Astrocyte (in vitro differentiated cells and primary cell): ENCODE results near the gene EGFL7. TPM values are rescaled to one million over a fixed set of nuclear protein-coding genes. Genes with fewer than 3 reads are reported as not detected.
A peak's percentile ranks its signal among the peaks of the same experiment; 100 is the strongest.

Experiments used
- DNase-seq: peaks from one replicate; pipeline ENCODE4 v3.0.0-alpha.2; 2010; ENCODE audit warnings: low read depth
- FAIRE-seq: peaks from 2 replicates; lab custom pipeline; 2011; peaks lifted over from hg19 to GRCh38; lab: Jason Lieb, UNC
- H2AFZ ChIP-seq: 2 replicates; pipeline ENCODE4 v1.6.0; 2012; ENCODE audit warnings: low read depth, low read length, inconsistent platforms
- H3K27ac ChIP-seq: 2 replicates; pipeline ENCODE4 v1.5.1; 2011; ENCODE audit warnings: low read depth, low read length, inconsistent platforms
- H3K27me3 ChIP-seq: 2 replicates; pipeline ENCODE4 v1.6.0; 2011; ENCODE audit warnings: low read length, inconsistent platforms; ENCODE audit not compliant: insufficient read depth
- H3K36me3 ChIP-seq: 2 replicates; pipeline ENCODE4 v1.5.1; 2011; ENCODE audit warnings: low read length, inconsistent platforms; ENCODE audit not compliant: insufficient read depth
- H3K4me1 ChIP-seq: 2 replicates; pipeline ENCODE4 v1.5.1; 2011; ENCODE audit warnings: low read length, inconsistent platforms; ENCODE audit not compliant: insufficient read depth
- H3K4me2 ChIP-seq: 2 replicates; pipeline ENCODE4 v1.6.0; 2012; ENCODE audit warnings: low read length, inconsistent platforms
- H3K4me3 ChIP-seq: 2 replicates; pipeline ENCODE4 v1.5.1; 2011; ENCODE audit warnings: low read depth, mild to moderate bottlenecking, low read length, inconsistent platforms; ENCODE audit not compliant: insufficient read depth
- H3K79me2 ChIP-seq: 2 replicates; pipeline ENCODE4 v1.6.0; 2012; ENCODE audit warnings: mild to moderate bottlenecking, low read length, inconsistent platforms; ENCODE audit not compliant: insufficient read depth
- H3K9ac ChIP-seq: 2 replicates; pipeline ENCODE4 v1.6.0; 2012; ENCODE audit warnings: mild to moderate bottlenecking, low read length, inconsistent platforms
- H3K9me3 ChIP-seq: 2 replicates; pipeline ENCODE4 v1.5.1; 2012; ENCODE audit warnings: low read depth, mild to moderate bottlenecking, low read length, inconsistent platforms; ENCODE audit not compliant: insufficient read depth
- H4K20me1 ChIP-seq: 2 replicates; pipeline ENCODE4 v1.6.0; 2012; ENCODE audit warnings: low read length, inconsistent platforms; ENCODE audit not compliant: insufficient read depth
- H3K27ac Mint-ChIP-seq: one replicate; pipeline ENCODE4 v1.8.0; 2021; ENCODE audit warnings: mild to moderate bottlenecking, mixed read lengths; ENCODE audit not compliant: unreplicated experiment
- H3K27me3 Mint-ChIP-seq: one replicate; pipeline ENCODE4 v1.8.0; 2021; ENCODE audit warnings: low read depth, mixed read lengths; ENCODE audit not compliant: unreplicated experiment
- H3K36me3 Mint-ChIP-seq: one replicate; pipeline ENCODE4 v1.8.0; 2021; ENCODE audit warnings: low read depth, mixed read lengths; ENCODE audit not compliant: unreplicated experiment
- H3K4me1 Mint-ChIP-seq: one replicate; pipeline ENCODE4 v1.8.0; 2021; ENCODE audit warnings: low read depth, mixed read lengths; ENCODE audit not compliant: unreplicated experiment
- H3K4me3 Mint-ChIP-seq: one replicate; pipeline ENCODE4 v1.8.0; 2021; ENCODE audit warnings: mild to moderate bottlenecking, moderate library complexity, mixed read lengths; ENCODE audit not compliant: unreplicated experiment
- H3K9me3 Mint-ChIP-seq: one replicate; pipeline ENCODE4 v1.8.0; 2021; ENCODE audit warnings: mild to moderate bottlenecking, mixed read lengths; ENCODE audit not compliant: unreplicated experiment
- EZH2 ChIP-seq: IDR thresholded peaks from 2 replicates; pipeline ENCODE4 v1.6.1; 2012; ENCODE audit warnings: mild to moderate bottlenecking, low read length, inconsistent platforms; ENCODE audit not compliant: insufficient read depth
- microRNA-seq: library from miRNA; unstranded; fragments of <30 nt; microRNA quantifications from one replicate; pipeline ENCODE4 v1.2.0, GENCODE V29; 2020
- total RNA-seq: library from RNA; stranded (reverse); gene quantifications from 2 replicates; pipeline ENCODE4 v1.2.1, GENCODE V29; 2021
- TF ChIP-seq, protein P1 (sequence below): IDR thresholded peaks from 2 replicates; pipeline ENCODE4 v1.5.1; 2011; ENCODE audit warnings: low read depth, mild to moderate bottlenecking, inconsistent platforms, low read length, moderate library complexity; ENCODE audit not compliant: insufficient read depth

Gene EGFL7
- total RNA-seq, 1 donor from 2014 or later = 12.3 TPM

GRCh38 chr9:136720898-136721338, 58.2 kb downstream of the EGFL7 start:
- H3K36me3 Mint-ChIP-seq = peaks cover 8% of the 10 kb centered on the region
- H3K4me3 Mint-ChIP-seq = no peak overlapping the region
- H3K27ac Mint-ChIP-seq = peak overlapping the region; percentile 29
- FAIRE-seq (no peak), DNase-seq (no peak)
- TF ChIP-seq, protein P1, sequence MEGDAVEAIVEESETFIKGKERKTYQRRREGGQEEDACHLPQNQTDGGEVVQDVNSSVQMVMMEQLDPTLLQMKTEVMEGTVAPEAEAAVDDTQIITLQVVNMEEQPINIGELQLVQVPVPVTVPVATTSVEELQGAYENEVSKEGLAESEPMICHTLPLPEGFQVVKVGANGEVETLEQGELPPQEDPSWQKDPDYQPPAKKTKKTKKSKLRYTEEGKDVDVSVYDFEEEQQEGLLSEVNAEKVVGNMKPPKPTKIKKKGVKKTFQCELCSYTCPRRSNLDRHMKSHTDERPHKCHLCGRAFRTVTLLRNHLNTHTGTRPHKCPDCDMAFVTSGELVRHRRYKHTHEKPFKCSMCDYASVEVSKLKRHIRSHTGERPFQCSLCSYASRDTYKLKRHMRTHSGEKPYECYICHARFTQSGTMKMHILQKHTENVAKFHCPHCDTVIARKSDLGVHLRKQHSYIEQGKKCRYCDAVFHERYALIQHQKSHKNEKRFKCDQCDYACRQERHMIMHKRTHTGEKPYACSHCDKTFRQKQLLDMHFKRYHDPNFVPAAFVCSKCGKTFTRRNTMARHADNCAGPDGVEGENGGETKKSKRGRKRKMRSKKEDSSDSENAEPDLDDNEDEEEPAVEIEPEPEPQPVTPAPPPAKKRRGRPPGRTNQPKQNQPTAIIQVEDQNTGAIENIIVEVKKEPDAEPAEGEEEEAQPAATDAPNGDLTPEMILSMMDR = no peak
- TF ChIP-seq EZH2 = no peak
- Histone ChIP-seq H3K27me3 (no peaks in the 10 kb centered on the region), H3K27ac (peak overlapping the region; percentile 48), H3K9ac (no peak overlapping the region), H3K4me2 (peak overlapping the region; percentile 59), H4K20me1 (peaks cover 53% of the 10 kb centered on the region), H3K36me3 (peaks cover 15% of the 10 kb centered on the region), H3K4me1 (peaks cover 26% of the 10 kb centered on the region), H3K4me3 (no peak overlapping the region), H2AFZ (no peak overlapping the region), H3K79me2 (peaks cover 25% of the 10 kb centered on the region), H3K9me3 (no peaks in the 10 kb centered on the region)
- no peaks in the 10 kb centered on the region for H3K9me3 Mint-ChIP-seq
- no peaks in the 10 kb centered on the region for H3K27me3 Mint-ChIP-seq
- H3K4me1 Mint-ChIP-seq = peaks cover 13% of the 10 kb centered on the region

DNA sequence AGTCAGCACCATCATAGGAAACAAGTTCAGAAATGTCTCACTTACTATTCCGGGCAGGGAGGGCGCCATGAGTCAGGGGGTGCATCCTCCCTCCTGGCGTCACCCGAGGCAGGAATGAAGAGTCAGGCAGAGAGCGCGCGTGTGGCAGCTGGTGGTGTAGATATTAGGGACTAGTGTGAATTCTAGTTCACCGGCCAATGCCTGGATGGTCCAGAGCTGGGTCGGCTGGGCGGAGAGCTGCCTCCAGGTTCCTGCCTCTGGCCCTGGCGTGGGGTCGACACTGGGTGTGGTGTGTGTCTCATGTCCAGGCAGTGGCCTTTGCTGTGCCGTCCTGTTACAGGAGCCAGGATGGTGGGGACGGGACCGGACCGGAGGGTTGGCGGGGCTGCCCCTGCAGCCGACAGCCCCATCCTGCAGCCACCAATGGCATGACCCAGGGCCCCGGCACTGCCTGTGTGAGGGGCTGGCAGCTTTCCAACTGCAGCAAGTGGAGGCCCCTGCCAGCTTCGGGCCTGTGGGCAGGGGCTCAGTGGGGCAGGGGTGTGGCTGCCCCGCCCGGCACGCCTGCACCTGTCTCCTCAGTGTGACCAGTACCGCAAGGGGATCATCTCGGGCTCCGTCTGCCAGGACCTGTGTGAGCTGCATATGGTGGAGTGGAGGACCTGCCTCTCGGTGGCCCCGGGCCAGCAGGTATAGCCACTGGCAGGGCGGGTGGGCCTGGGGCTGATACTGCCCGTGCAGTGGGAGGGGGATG, 58.8 kb downstream of the EGFL7 start:
- Mint-ChIP-seq H3K27ac (peak overlapping the region; percentile 29), H3K27me3 (no peaks in the 10 kb centered on the region), H3K4me1 (peaks cover 13% of the 10 kb centered on the region), H3K9me3 (no peaks in the 10 kb centered on the region), H3K36me3 (peaks cover 8% of the 10 kb centered on the region), H3K4me3 (no peak overlapping the region)
- peaks cover 59% of the 10 kb centered on the region for H4K20me1 ChIP-seq
- H3K79me2 ChIP-seq = peaks cover 31% of the 10 kb centered on the region
- no peaks in the 10 kb centered on the region for H3K9me3 ChIP-seq
- H3K27me3 ChIP-seq = no peaks in the 10 kb centered on the region
- H2AFZ ChIP-seq = no peak overlapping the region
- DNase-seq = peak; percentile 80
- H3K27ac ChIP-seq = peak overlapping the region; percentile 46
- H3K36me3 ChIP-seq = peaks cover 21% of the 10 kb centered on the region
- FAIRE-seq = no peak
- H3K4me1 ChIP-seq = peaks cover 32% of the 10 kb centered on the region
- H3K4me2 ChIP-seq = peak overlapping the region; percentile 59
- peak overlapping the region; percentile 17 for H3K9ac ChIP-seq
- no peak overlapping the region for H3K4me3 ChIP-seq
- TF ChIP-seq, protein P1 = no peak
- TF ChIP-seq EZH2 = no peak

Small RNAs within 50 kb of the gene (microRNA-seq; reads per million reads assigned to microRNA genes)
- gene MIR126 = 3,102 reads per million, percentile 90 among the genes with 10 or more reads in this experiment

Other genes with a start within 250 kb of the EGFL7 start
- 12.6 and 13.2 TPM in 2 replicates for gene INPP5E, start 223.1 kb upstream of the EGFL7 start, total RNA-seq
- gene SEC16A, start 179.9 kb upstream of the EGFL7 start, total RNA-seq = 94.5 and 103 TPM in 2 replicates
- gene NOTCH1, start 116.9 kb upstream of the EGFL7 start, total RNA-seq = 34.1 and 35.5 TPM in 2 replicates
- 30.8 and 38.0 TPM in 2 replicates for gene AGPAT2, start 24.5 kb downstream of the EGFL7 start, total RNA-seq
- gene DIPK1B, start 49.7 kb downstream of the EGFL7 start, total RNA-seq = 22.4 and 23.2 TPM in 2 replicates
- gene LCN10, start 80.0 kb downstream of the EGFL7 start, total RNA-seq = not detected in 2 replicates
- gene LCN6, start 85.6 kb downstream of the EGFL7 start, total RNA-seq = not detected in 2 replicates
- gene LCN8, start 95.3 kb downstream of the EGFL7 start, total RNA-seq = not detected in 2 replicates
- not detected in 2 replicates for gene LCN15, start 101.6 kb downstream of the EGFL7 start, total RNA-seq
- gene TMEM141, start 128.4 kb downstream of the EGFL7 start, total RNA-seq = 40.8 and 46.4 TPM in 2 replicates
- gene CCDC183, start 133.4 kb downstream of the EGFL7 start, total RNA-seq = 0.84 and 1.3 TPM in 2 replicates
- gene RABL6, start 145.0 kb downstream of the EGFL7 start, total RNA-seq = 62.0 and 69.4 TPM in 2 replicates
- 3.3 and 4.2 TPM in 2 replicates for gene AJM1, start 179.6 kb downstream of the EGFL7 start, total RNA-seq
- 192 and 215 TPM in 2 replicates for gene PHPT1, start 186.5 kb downstream of the EGFL7 start, total RNA-seq
- 8.5 and 9.3 TPM in 2 replicates for gene MAMDC4, start 189.4 kb downstream of the EGFL7 start, total RNA-seq
- 364 and 367 TPM in 2 replicates for gene EDF1, start 203.4 kb downstream of the EGFL7 start, total RNA-seq
- gene TRAF2, start 223.6 kb downstream of the EGFL7 start, total RNA-seq = 12.5 and 14.4 TPM in 2 replicates